ENCODE results near the gene CARMIL1.

GRCh38 chr6:25564943-25565342 is 285.8 kb downstream of the CARMIL1 start:
- TF ChIP-seq POLR2A (IDR thresholded peaks at IDR 0.05) (no peak), CTCF (IDR thresholded peaks at IDR 0.05) (no peak)
